ENCODE data around the gene LAT. TPM values are rescaled to one million over a fixed set of nuclear protein-coding genes. Genes with fewer than 3 reads are reported as not detected.

LAT gene
- total and polyA plus RNA-seq, 8 donors: 1.9 to 26.0 (median 2.7) TPM

DNA sequence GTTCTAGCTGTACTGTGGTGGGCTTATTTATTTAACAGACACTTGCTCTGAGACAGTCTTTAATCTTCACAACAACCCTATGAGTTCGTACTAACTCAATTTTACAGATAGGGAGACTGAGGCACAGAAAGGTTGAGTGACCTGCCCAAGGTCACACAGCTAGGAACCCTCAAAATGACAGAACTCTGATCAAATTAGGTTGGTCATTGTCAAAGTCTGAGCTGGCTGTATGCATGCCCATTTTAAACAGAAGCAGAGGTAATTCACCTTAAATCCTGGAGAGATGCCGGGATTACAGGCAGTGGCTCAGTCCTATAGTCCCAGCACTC, 24.9 kb downstream of the LAT start:
- Histone ChIP-seq H3K27me3 (no peaks in the 10 kb centered on the region), H3K4me3 (no peak overlapping the region), H3K9me3 (no peaks in the 10 kb centered on the region), H3K36me3 (no peaks in the 10 kb centered on the region), H3K27ac (no peak overlapping the region), H3K4me1 (no peaks in the 10 kb centered on the region)
- intact Hi-C loops (cut with DNase I): no loop called here
- no peak for ATAC-seq
- 73 to 78% methylated on average over 2 of the region's 2 CpGs for WGBS, 2 donors
- TF ChIP-seq, protein P1, sequence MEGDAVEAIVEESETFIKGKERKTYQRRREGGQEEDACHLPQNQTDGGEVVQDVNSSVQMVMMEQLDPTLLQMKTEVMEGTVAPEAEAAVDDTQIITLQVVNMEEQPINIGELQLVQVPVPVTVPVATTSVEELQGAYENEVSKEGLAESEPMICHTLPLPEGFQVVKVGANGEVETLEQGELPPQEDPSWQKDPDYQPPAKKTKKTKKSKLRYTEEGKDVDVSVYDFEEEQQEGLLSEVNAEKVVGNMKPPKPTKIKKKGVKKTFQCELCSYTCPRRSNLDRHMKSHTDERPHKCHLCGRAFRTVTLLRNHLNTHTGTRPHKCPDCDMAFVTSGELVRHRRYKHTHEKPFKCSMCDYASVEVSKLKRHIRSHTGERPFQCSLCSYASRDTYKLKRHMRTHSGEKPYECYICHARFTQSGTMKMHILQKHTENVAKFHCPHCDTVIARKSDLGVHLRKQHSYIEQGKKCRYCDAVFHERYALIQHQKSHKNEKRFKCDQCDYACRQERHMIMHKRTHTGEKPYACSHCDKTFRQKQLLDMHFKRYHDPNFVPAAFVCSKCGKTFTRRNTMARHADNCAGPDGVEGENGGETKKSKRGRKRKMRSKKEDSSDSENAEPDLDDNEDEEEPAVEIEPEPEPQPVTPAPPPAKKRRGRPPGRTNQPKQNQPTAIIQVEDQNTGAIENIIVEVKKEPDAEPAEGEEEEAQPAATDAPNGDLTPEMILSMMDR (IDR thresholded peaks at IDR 0.05): no peak
- no peak for FAIRE-seq
- DNase-seq: no peak

DNA sequence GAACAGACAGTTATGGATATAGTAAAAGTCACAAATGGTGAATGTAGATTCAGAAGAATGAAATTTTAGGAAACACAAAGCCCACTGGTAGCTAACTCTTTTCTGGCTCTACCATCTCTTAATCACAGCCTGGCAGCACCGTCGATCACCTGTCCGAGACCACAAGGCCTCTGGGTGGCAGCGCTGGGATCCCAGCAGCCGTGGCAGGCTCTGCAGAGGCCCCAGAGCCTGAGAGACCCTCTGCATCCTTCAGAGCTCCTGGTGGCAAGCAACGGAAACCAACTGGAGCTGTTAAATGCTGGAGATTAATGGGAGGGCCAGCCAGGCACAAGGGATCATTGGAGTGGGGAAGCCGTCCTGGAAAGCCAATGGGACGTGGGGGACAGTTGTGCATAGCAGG, 26.3 kb downstream of the LAT start:
- no peaks in the 10 kb centered on the region for H3K9me3 ChIP-seq
- ATAC-seq: no peak
- H3K4me3 ChIP-seq: no peak overlapping the region
- no peak for FAIRE-seq
- intact Hi-C loops (cut with DNase I): no loop called here
- no peaks in the 10 kb centered on the region for H3K36me3 ChIP-seq
- DNase-seq: no peak
- no peaks in the 10 kb centered on the region for H3K4me1 ChIP-seq
- WGBS, 2 donors: 52 to 55% methylated on average over 8 of the region's 8 CpGs
- H3K27me3 ChIP-seq: no peaks in the 10 kb centered on the region
- no peak overlapping the region for H3K27ac ChIP-seq
- TF ChIP-seq, protein P1 (IDR thresholded peaks at IDR 0.05): no peak

- TF ChIP-seq, protein P1 (IDR thresholded peaks at IDR 0.05): no peak
- 67 to 71% methylated on average over 4 of the region's 4 CpGs for WGBS, 2 donors
- H3K27me3 ChIP-seq: no peaks in the 10 kb centered on the region
- DNase-seq: no peak
- no peak overlapping the region for H3K27ac ChIP-seq
- H3K4me3 ChIP-seq: no peak overlapping the region
- no peak for ATAC-seq
- no peaks in the 10 kb centered on the region for H3K9me3 ChIP-seq
- no peak for FAIRE-seq
- intact Hi-C loops (cut with DNase I): no loop called here
- no peaks in the 10 kb centered on the region for H3K36me3 ChIP-seq
- no peaks in the 10 kb centered on the region for H3K4me1 ChIP-seq
These were observed 27.0 kb downstream of the LAT start for GRCh38 chr16:29011851-29012250.

DNA sequence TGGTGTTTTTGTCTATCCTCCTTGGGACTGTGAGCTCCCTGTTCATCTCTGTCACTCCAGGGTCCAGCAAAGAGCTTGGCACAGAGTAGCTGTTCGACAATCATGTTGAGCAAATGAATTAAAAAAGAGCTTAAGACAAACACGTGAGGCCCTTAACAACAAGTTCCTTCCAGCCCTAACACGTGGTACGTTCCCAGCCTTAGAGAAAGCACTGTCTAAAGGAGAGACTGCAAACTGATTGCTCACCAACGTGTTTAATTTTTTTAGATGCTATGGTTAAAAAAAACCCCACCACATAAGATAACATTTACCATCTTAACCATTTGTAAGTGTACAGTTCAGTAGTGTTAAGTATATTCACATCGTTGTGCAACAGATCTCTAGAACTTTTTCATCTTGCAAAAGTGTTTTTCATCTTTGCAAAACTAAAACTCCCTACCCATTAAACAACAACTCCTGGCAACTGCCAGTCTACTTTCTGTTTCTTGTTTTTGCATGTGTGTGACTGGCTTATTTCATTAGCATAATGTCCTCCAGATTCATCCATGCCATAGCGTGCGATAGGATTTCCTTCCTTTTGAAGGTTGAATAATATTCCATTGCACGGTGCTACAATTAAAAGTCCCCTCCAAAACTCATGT, 28.2 kb downstream of the LAT start:
- Histone ChIP-seq H3K27me3 (no peaks in the 10 kb centered on the region), H3K27ac (no peak overlapping the region), H3K9me3 (no peaks in the 10 kb centered on the region), H3K4me1 (no peaks in the 10 kb centered on the region), H3K4me3 (no peak overlapping the region), H3K36me3 (no peaks in the 10 kb centered on the region)
- TF ChIP-seq, protein P1 (IDR thresholded peaks at IDR 0.05): no peak
- WGBS, 2 donors: 49 to 52% methylated on average over 9 of the region's 9 CpGs
- intact Hi-C loops (cut with DNase I): no loop called here
- no peak for DNase-seq
- FAIRE-seq: no peak
- ATAC-seq: no peak

GRCh38 chr16:29014561-29015069, 29.8 kb downstream of the LAT start:
- TF ChIP-seq, protein P1 (IDR thresholded peaks at IDR 0.05): no peak
- 73 to 79% methylated on average over 3 of the region's 3 CpGs for WGBS, 2 donors
- intact Hi-C loops (cut with DNase I): no loop called here
- FAIRE-seq (no peak), ATAC-seq (no peak), DNase-seq (no peak)
- no peaks in the 10 kb centered on the region for H3K9me3 ChIP-seq
- no peaks in the 10 kb centered on the region for H3K27me3 ChIP-seq
- no peak overlapping the region for H3K4me3 ChIP-seq
- H3K4me1 ChIP-seq: no peaks in the 10 kb centered on the region
- no peak overlapping the region for H3K27ac ChIP-seq
- H3K36me3 ChIP-seq: no peaks in the 10 kb centered on the region
